T-helper 1 cell treated with Interleukin-12 subunit alpha and Interleukin-12 subunit beta and Interleukin-4 antibody, amounts not matched to agents 30 ng/mL and 1 ng/mL, for 36 hours (primary cell): ENCODE measurements around the gene NMS. TPM values are rescaled to one million over a fixed set of nuclear protein-coding genes. Genes with fewer than 3 reads are reported as not detected.
"Not testable (repeated sequence)": the region's sequence is repeated elsewhere in the genome, so short reads cannot be mapped to it uniquely, and the experiment has no call there.

Experiments
- intact Hi-C: fragments of 100-400 bp; cut with micrococcal nuclease; formaldehyde crosslinking; loops from one replicate; pipeline ENCODE4 v1.15.1; 2024
- total RNA-seq: library from RNA; stranded (reverse); gene quantifications from 2 replicates; pipeline ENCODE4 v1.2.3, GENCODE V29; 2022

Gene NMS
- total RNA-seq = not detected in 2 replicates

- intact Hi-C loops = no loop called here
Measured at GRCh38 chr2:100470182-100470581, at the start of gene NMS. TSS of gene NMS (plus strand) at chr2:100470482. CDS start at chr2:100470489, 7 bp downstream.

- intact Hi-C loops = no loop called here
Measured at GRCh38 chr2:100422320-100423055, 47.8 kb upstream of the NMS start.

GRCh38 chr2:100423631-100424030 lies 46.7 kb upstream of the NMS start:
- intact Hi-C loops = no loop called here

GRCh38 chr2:100424277-100424875 lies 45.9 kb upstream of the NMS start:
- intact Hi-C loops = no loop called here

GRCh38 chr2:100425107-100425506 lies 45.2 kb upstream of the NMS start:
- intact Hi-C loops = no loop called here

GRCh38 chr2:100425573-100426383 lies 44.5 kb upstream of the NMS start:
- intact Hi-C loops = loop anchor here (2.0 kb wide), 1 partner anchor 137 kb away; the partner anchor contains the start of gene PDCL3

- intact Hi-C loops = loop anchor here (2.0 kb wide), 1 partner anchor 136 kb away; the partner anchor contains the start of gene PDCL3
Measured at GRCh38 chr2:100426384-100426720, 43.9 kb upstream of the NMS start.

- intact Hi-C loops = loop anchor here (1.0 to 2.0 kb wide), 5 partner anchors 136 to 558 kb away; partner anchors contain the start of gene PDCL3
Measured at GRCh38 chr2:100427111-100427510, 43.2 kb upstream of the NMS start.

GRCh38 chr2:100427627-100428258 lies 42.5 kb upstream of the NMS start:
- intact Hi-C loops = loop anchor here (1.0 to 2.0 kb wide), 5 partner anchors 135 to 558 kb away; partner anchors contain the start of gene PDCL3

- intact Hi-C loops = no loop called here
Measured at GRCh38 chr2:100429726-100430125, 40.6 kb upstream of the NMS start.

- intact Hi-C loops = no loop called here
Measured at GRCh38 chr2:100437751-100438150, 32.5 kb upstream of the NMS start.

- intact Hi-C loops = no loop called here
Measured at GRCh38 chr2:100446696-100447095, 23.6 kb upstream of the NMS start.

GRCh38 chr2:100451092-100451491 lies 19.2 kb upstream of the NMS start:
- intact Hi-C loops = no loop called here

- intact Hi-C loops = no loop called here
Measured at GRCh38 chr2:100451734-100452133, 18.5 kb upstream of the NMS start.

GRCh38 chr2:100453853-100454252 lies 16.4 kb upstream of the NMS start:
- intact Hi-C loops = no loop called here

GRCh38 chr2:100456357-100456756 lies 13.9 kb upstream of the NMS start:
- intact Hi-C loops = not testable (repeated sequence)

GRCh38 chr2:100460904-100461530 lies 9.3 kb upstream of the NMS start:
- intact Hi-C loops = no loop called here

- intact Hi-C loops = no loop called here
Measured at GRCh38 chr2:100470898-100471514, 724 bp downstream of the NMS start.

- intact Hi-C loops = no loop called here
Measured at GRCh38 chr2:100476606-100477005, 6.3 kb downstream of the NMS start.

- intact Hi-C loops = no loop called here
Measured at GRCh38 chr2:100482741-100483140, 12.5 kb downstream of the NMS start.

GRCh38 chr2:100483895-100484294 lies 13.6 kb downstream of the NMS start:
- intact Hi-C loops = no loop called here
